ENCODE results near the gene AIMP2. TPM values are rescaled to one million over a fixed set of nuclear protein-coding genes. Genes with fewer than 3 reads are reported as not detected.

Gene AIMP2
- total and polyA plus RNA-seq, 2 of the 4 experiments (the other 2 are of a cell fraction) = 57.5 to 58.6 TPM

GRCh38 chr7:6020371-6021286, 11.6 kb downstream of the AIMP2 start:
- Histone ChIP-seq H3K4me1 (ENCODE audit: control insufficient read depth, insufficient read depth, low read length) (peaks cover 5% of the 10 kb centered on the region), H3K27me3 (ENCODE audit: control insufficient read depth, insufficient read depth, low read length) (no peaks in the 10 kb centered on the region), H3K9ac (ENCODE audit: low read depth, low read length) (no peak overlapping the region), H3K18ac (ENCODE audit: low read depth, low read length) (no peak overlapping the region), H3K79me1 (ENCODE audit: low read depth in 1 of 2, low read length in 2 of 2) (peaks cover 9 to 34% of the 10 kb centered on the region in 2 experiments), H3K27ac (ENCODE audit: insufficient read depth, low read length) (no peak overlapping the region), H3K36me3 (ENCODE audit: control insufficient read depth, insufficient read depth, low read length) (peaks cover 65% of the 10 kb centered on the region), H4K5ac (ENCODE audit: low read depth, low read length) (no peak overlapping the region), H2BK5ac (ENCODE audit: low read depth, low read length, poor library complexity, severe bottlenecking) (no peak overlapping the region), H3K4ac (ENCODE audit: low read depth, low read length) (no peak overlapping the region), H2BK15ac (ENCODE audit: low read depth, low read length) (no peak overlapping the region), H4K20me1 (ENCODE audit: insufficient read depth, low read length) (no peaks in the 10 kb centered on the region), H3K23ac (ENCODE audit: low read depth, low read length) (no peak overlapping the region), H3K9me3 (ENCODE audit: control insufficient read depth, insufficient read depth, low read length) (no peaks in the 10 kb centered on the region), H3K9me1 (ENCODE audit: insufficient read depth, low read length) (peaks cover 4% of the 10 kb centered on the region), H2AK9ac (replicated peaks; ENCODE audit: low read depth, low read length, poor library complexity) (no peak overlapping the region), H2AK5ac (ENCODE audit: low read depth, low read length) (no peak overlapping the region), H3K56ac (ENCODE audit: extremely low read depth, insufficient read depth, low read length) (no peak overlapping the region), H4K91ac (ENCODE audit: insufficient read depth, low read depth, low read length) (no peak overlapping the region), H4K8ac (ENCODE audit: low read depth in 2 of 2, low read length in 2 of 2) (no peak overlapping the region), H3K14ac (replicated peaks; ENCODE audit: low read depth, low read length) (no peak overlapping the region), H2BK120ac (ENCODE audit: low read depth, low read length) (no peak overlapping the region), H2AFZ (replicated peaks; ENCODE audit: low read length, poor library complexity) (no peak overlapping the region), H3K4me2 (ENCODE audit: low read depth, low read length) (no peak overlapping the region), H3K4me3 (ENCODE audit: insufficient read depth, low read depth, low read length) (no peak overlapping the region), H2BK20ac (ENCODE audit: low read depth, low read length) (no peak overlapping the region)
- BruUV-seq (replicated peaks) = no TSS peak
- CTCF ChIA-PET = no interaction called here
- POLR2A ChIA-PET (ENCODE audit: unreplicated experiment) = no interaction called here
- intact Hi-C loops (cut with micrococcal nuclease) (no loop called here), in situ Hi-C loops (cut with MboI; ENCODE audit: low sequenced_read_pairs) (no loop called here), dilution Hi-C loops (cut with HindIII; ENCODE audit: low sequenced_read_pairs, unreplicated experiment) (no loop called here)
- ATAC-seq (ENCODE audit: low read depth) (no peak), DNase-seq (no peak)
- no peak for TF ChIP-seq SMC3 (IDR thresholded peaks at IDR 0.05; ENCODE audit: low read depth, low read length)
- no peak for TF ChIP-seq MXI1 (IDR thresholded peaks at IDR 0.05; ENCODE audit: borderline replicate concordance, low read depth, low read length)
- TF ChIP-seq CHD1 (IDR thresholded peaks at IDR 0.05; ENCODE audit: low read depth, low read length) = no peak
- TF ChIP-seq RFX5 (IDR thresholded peaks at IDR 0.05; ENCODE audit: low read depth, low read length) = no peak
- TF ChIP-seq CEBPB (IDR thresholded peaks at IDR 0.05; ENCODE audit: low read depth, low read length) = no peak
- no peak for TF ChIP-seq FOS (IDR thresholded peaks at IDR 0.05; ENCODE audit: low read depth, low read length)
- no peak for TF ChIP-seq NFE2L2 (IDR thresholded peaks at IDR 0.05; ENCODE audit: low read depth, low read length)
- TF ChIP-seq RAD21 (IDR thresholded peaks at IDR 0.05; ENCODE audit: low read length) = no peak
- no peak for TF ChIP-seq POLR2A (IDR thresholded peaks at IDR 0.05; ENCODE audit: low read depth, low read length)
- TF ChIP-seq USF2 (IDR thresholded peaks at IDR 0.05; ENCODE audit: low read depth, low read length) = no peak
- TF ChIP-seq ELK1 (IDR thresholded peaks at IDR 0.05; ENCODE audit: borderline replicate concordance, low read depth, low read length) = no peak
- no peak for TF ChIP-seq MAZ (IDR thresholded peaks at IDR 0.05; ENCODE audit: borderline replicate concordance, low read depth, low read length)
- WGBS, 2 experiments (ENCODE audit: extremely low coverage in 2 of 2, insufficient read length in 1 of 2) = 89% methylated on average over 4 of the region's 11 CpGs; no CpG with 5 or more reads in 1 of the 2 experiments
